Esophagus muscularis mucosa (tissue), 4 donors: ENCODE measurements around the gene OGDH.

Experiments
- EP300 ChIP-seq: sonication (generic); formaldehyde crosslinking; IDR thresholded peaks from one replicate; pipeline ENCODE4 v1.6.1; 2017; ENCODE audit warnings: antibody characterized with exemption
- POLR2A ChIP-seq: fragments of 450-650 bp; IDR thresholded peaks from one replicate; pipeline ENCODE4 v1.6.1; 2017; ENCODE audit warnings: antibody characterized with exemption, moderate library complexity, mild to moderate bottlenecking, low read depth
- POLR2AphosphoS5 ChIP-seq, 2 donors: sonication (generic); formaldehyde crosslinking; IDR thresholded peaks; one replicate each; pipeline ENCODE4 v1.6.1; 2017; ENCODE audit warnings: antibody characterized with exemption in 2 of 2
- TF ChIP-seq, protein P1 (sequence below), 3 experiments: fragments of 200-600 bp in 2 of 3; fragments of 450-650 bp in 1 of 3; sonication (generic) in 2 of 3; IDR thresholded peaks; one replicate each; pipeline ENCODE4 v1.5.1; 2017 to 2019; ENCODE audit warnings: antibody characterized with exemption in 3 of 3, mild to moderate bottlenecking in 2 of 3, moderate library complexity in 1 of 3

DNA sequence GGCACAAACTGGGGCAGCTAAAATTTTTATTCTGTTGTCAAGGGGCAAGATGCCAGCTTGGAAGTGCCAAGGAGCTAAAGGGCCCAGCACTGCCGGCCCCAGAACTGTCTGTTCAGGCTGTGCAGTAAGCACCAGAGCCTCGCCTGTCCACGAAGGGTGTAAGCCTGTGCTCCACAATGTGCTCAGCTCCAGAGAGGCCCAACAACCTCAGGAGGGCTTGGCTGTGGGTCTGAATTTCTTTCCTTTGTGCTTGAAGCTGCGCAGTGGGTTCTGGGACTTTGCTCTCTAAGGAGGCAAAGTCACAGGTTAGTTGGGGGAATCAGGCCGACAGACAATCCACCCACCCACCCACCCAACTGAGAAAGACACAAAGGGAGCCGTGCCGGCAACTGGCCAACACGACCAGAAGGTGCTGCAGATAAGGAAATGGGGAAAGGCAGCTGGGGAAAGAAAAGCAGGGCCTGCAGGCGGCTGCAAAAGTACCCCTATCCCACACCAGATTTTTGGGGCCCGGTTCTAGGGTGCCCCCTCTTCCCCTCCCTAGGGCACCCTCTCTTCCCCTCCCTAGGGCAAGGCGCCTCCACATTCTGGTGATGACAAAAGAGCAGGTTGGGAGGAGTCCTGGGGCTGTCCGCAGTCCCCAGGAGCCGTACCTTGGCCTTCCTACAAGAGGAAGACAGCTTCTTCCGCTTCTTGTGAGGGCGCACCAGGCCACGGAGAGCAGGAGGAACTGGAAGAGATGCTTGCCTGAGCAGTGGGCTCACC, 40.5 kb upstream of the OGDH start:
- TF ChIP-seq, protein P1, sequence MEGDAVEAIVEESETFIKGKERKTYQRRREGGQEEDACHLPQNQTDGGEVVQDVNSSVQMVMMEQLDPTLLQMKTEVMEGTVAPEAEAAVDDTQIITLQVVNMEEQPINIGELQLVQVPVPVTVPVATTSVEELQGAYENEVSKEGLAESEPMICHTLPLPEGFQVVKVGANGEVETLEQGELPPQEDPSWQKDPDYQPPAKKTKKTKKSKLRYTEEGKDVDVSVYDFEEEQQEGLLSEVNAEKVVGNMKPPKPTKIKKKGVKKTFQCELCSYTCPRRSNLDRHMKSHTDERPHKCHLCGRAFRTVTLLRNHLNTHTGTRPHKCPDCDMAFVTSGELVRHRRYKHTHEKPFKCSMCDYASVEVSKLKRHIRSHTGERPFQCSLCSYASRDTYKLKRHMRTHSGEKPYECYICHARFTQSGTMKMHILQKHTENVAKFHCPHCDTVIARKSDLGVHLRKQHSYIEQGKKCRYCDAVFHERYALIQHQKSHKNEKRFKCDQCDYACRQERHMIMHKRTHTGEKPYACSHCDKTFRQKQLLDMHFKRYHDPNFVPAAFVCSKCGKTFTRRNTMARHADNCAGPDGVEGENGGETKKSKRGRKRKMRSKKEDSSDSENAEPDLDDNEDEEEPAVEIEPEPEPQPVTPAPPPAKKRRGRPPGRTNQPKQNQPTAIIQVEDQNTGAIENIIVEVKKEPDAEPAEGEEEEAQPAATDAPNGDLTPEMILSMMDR (IDR thresholded peaks at IDR 0.05), result no peak
- TF ChIP-seq POLR2A (no peak), POLR2AphosphoS5 (IDR thresholded peaks at IDR 0.05) (no peak), EP300 (no peak)
